Measurements from ENCODE around the gene GINS3.

The GINS3 gene

DNA sequence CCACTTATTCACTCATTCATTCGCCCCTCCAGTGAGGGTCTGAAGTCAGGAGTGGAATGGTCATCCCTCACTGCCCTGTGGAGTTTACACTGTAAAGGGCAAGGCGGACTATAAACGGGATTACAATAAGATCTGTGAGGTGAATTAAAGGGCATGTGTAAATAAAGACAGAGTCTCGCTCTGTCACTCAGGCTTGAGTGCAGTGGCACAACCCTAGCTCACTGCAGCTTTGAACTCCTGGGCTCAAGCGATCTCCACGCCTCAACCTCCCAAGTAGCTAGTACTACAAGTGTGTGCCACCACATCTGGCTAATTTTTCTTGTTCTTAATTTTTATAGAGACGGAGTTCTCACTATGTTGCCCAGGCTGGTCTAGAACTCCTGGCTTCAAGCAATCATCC lies 25.8 kb downstream of the GINS3 start:
- TF ChIP-seq REST (IDR thresholded peaks at IDR 0.05; ENCODE audit: insufficient replicate concordance, low read depth) (no peak), SPI1 (IDR thresholded peaks at IDR 0.05; ENCODE audit: borderline replicate concordance, low read depth) (no peak), GABPA (IDR thresholded peaks at IDR 0.05; ENCODE audit: low read depth) (no peak)
- no peak overlapping the region for H3K4me3 ChIP-seq (replicated peaks; ENCODE audit: insufficient read depth, low read length)
- H3K27me3 ChIP-seq (ENCODE audit: insufficient read depth, poor library complexity, severe bottlenecking) = peaks cover 17% of the 10 kb centered on the region
- no peak overlapping the region for H3K27ac ChIP-seq (replicated peaks)
- no peak for DNase-seq (ENCODE audit: low read depth in 1 of 2, low spot score in 1 of 2)

DNA sequence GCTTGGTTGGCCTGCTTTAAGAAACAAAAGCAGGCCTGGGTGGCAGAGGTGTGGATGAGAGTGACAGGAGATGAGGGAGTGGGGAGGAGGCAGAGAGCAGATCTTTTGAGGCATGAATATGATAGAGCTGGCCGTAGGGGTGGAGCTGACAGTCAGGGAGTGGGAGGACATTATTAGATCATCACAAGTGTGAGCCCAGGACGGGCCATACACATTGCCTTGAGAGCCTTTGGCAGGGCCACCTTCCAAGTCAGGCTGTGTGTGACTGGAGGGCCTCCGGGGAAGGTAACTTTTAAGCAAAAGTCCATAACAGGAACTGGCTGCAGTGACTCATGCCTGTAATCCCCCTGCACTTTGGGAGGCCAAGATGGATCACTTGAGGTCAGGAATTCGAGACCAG lies 26.3 kb downstream of the GINS3 start:
- H3K27me3 ChIP-seq (ENCODE audit: insufficient read depth, poor library complexity, severe bottlenecking) = peaks cover 17% of the 10 kb centered on the region
- H3K4me3 ChIP-seq (replicated peaks; ENCODE audit: insufficient read depth, low read length) = no peak overlapping the region

DNA sequence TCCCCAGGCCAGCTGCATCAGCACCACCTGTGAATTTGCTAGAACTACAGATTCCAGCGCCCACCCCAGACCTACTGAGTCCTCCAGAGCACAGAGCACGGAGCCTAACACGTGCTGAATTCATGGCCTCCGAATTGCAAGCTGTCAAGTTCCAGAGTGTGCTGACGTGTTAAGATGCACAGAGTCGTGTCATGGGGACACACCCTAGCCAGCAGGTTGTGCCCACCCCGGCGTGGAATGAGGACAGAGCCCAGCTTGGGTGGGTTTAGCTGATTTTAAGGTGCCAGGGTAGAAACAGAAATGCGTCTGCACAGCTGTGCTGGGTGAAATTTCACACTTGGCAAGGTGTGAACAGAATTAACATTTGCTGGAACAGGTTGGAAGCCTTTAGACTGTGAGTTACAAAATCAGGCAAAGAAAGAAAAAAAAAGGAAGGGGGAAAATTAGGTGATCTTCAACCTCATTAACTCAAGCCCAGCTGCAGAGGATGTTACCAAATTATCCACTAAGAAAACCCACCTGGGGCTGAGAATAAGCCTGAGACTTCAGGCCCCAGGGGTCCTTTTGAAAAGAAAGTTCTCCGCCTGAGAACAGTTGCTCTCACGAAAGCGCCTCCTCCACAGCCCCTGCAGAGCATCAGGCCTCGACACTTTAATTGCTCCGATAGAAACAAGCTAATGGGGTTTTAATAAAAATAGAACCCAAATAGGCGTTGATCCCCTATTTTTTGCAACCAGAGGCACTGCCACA lies 27.1 kb downstream of the GINS3 start:
- DNase-seq (ENCODE audit: low read depth in 1 of 2, low spot score in 1 of 2) = no peak

More for the DNA sequence above, 26.3 kb downstream of the GINS3 start:
- no peak for DNase-seq (ENCODE audit: low read depth in 1 of 2, low spot score in 1 of 2)
- no peak overlapping the region for H3K27ac ChIP-seq (replicated peaks)
- TF ChIP-seq GABPA (IDR thresholded peaks at IDR 0.05; ENCODE audit: low read depth) = no peak
- no peak for TF ChIP-seq POLR2AphosphoS5 (IDR thresholded peaks at IDR 0.05; ENCODE audit: low read depth)
- TF ChIP-seq REST (IDR thresholded peaks at IDR 0.05; ENCODE audit: insufficient replicate concordance, low read depth) = no peak
- TF ChIP-seq SPI1 (IDR thresholded peaks at IDR 0.05; ENCODE audit: borderline replicate concordance, low read depth) = no peak
- TF ChIP-seq, protein P1, sequence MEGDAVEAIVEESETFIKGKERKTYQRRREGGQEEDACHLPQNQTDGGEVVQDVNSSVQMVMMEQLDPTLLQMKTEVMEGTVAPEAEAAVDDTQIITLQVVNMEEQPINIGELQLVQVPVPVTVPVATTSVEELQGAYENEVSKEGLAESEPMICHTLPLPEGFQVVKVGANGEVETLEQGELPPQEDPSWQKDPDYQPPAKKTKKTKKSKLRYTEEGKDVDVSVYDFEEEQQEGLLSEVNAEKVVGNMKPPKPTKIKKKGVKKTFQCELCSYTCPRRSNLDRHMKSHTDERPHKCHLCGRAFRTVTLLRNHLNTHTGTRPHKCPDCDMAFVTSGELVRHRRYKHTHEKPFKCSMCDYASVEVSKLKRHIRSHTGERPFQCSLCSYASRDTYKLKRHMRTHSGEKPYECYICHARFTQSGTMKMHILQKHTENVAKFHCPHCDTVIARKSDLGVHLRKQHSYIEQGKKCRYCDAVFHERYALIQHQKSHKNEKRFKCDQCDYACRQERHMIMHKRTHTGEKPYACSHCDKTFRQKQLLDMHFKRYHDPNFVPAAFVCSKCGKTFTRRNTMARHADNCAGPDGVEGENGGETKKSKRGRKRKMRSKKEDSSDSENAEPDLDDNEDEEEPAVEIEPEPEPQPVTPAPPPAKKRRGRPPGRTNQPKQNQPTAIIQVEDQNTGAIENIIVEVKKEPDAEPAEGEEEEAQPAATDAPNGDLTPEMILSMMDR (IDR thresholded peaks at IDR 0.05; ENCODE audit: insufficient read depth, low read length) = no peak

More for the DNA sequence above, 27.1 kb downstream of the GINS3 start:
- H3K4me3 ChIP-seq (replicated peaks; ENCODE audit: insufficient read depth, low read length) = no peak overlapping the region
- H3K27me3 ChIP-seq (ENCODE audit: insufficient read depth, poor library complexity, severe bottlenecking) = peaks cover 25% of the 10 kb centered on the region
- H3K27ac ChIP-seq (replicated peaks) = no peak overlapping the region
- TF ChIP-seq, protein P1 (IDR thresholded peaks at IDR 0.05; ENCODE audit: insufficient read depth, low read length) = no peak
- TF ChIP-seq SPI1 (IDR thresholded peaks at IDR 0.05; ENCODE audit: borderline replicate concordance, low read depth) = no peak
- no peak for TF ChIP-seq GABPA (IDR thresholded peaks at IDR 0.05; ENCODE audit: low read depth)
- TF ChIP-seq REST (IDR thresholded peaks at IDR 0.05; ENCODE audit: insufficient replicate concordance, low read depth) = no peak
- no peak for TF ChIP-seq POLR2AphosphoS5 (IDR thresholded peaks at IDR 0.05; ENCODE audit: low read depth)

All from HL-60 (cell line).